Fibroblast of lung (primary cell): ENCODE measurements around the gene C9orf50.

Experiments
- EZH2 ChIP-seq: IDR thresholded peaks from 2 replicates; pipeline ENCODE4 v1.5.1; 2012; ENCODE audit warnings: low read length, control low read depth, mild to moderate bottlenecking; ENCODE audit errors: missing control alignments
- TF ChIP-seq, protein P1 (sequence below), 2 donors: IDR thresholded peaks in 1 of 2; conservative IDR thresholded peaks in 1 of 2; 1 replicate in 1 of 2; 2 replicates in 1 of 2; pipeline ENCODE4 v1.5.1; 2011 to 2012; ENCODE audit warnings: low read length in 2 of 2, control low read depth in 1 of 2, inconsistent platforms in 1 of 2, low read depth in 1 of 2, mild to moderate bottlenecking in 1 of 2

DNA sequence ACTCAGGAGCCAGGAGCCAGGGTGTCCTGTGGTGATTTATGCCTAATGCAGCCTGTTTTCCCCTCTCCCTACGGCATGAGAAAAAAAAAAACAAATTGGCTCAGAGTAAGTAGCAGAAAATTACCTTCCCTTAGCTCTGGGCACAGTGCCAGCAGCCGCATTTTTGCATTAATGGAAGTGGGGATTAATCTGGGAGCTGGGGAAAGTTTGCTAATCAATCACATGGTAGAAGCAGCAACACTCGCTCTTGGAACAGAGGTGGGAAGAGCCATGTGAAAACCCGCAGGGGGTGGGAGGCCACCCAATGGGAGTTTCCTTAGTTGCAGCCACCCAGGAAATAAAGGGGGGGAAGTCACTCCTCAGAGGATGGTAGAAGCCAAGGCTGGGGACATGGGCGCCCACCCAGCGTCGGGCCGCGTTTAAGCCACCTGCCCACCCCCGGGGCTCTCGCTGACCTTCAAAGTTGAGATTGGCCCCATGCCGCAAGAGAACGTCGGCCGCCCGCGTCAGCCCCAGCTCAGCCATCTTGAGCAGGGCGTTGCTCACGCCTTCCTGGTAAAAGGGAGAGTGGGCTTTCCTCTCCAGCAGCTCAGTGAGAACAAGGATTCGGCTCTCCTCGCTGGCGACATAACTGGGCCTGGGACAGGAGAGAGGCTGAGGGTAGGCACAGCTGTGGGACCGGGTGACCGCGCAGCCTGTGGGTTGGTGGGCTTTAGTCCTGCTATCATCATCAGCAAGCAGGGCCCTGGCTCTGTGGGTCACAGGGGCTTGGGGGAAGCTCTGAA is 19.4 kb upstream of the C9orf50 start:
- TF ChIP-seq, protein P1, sequence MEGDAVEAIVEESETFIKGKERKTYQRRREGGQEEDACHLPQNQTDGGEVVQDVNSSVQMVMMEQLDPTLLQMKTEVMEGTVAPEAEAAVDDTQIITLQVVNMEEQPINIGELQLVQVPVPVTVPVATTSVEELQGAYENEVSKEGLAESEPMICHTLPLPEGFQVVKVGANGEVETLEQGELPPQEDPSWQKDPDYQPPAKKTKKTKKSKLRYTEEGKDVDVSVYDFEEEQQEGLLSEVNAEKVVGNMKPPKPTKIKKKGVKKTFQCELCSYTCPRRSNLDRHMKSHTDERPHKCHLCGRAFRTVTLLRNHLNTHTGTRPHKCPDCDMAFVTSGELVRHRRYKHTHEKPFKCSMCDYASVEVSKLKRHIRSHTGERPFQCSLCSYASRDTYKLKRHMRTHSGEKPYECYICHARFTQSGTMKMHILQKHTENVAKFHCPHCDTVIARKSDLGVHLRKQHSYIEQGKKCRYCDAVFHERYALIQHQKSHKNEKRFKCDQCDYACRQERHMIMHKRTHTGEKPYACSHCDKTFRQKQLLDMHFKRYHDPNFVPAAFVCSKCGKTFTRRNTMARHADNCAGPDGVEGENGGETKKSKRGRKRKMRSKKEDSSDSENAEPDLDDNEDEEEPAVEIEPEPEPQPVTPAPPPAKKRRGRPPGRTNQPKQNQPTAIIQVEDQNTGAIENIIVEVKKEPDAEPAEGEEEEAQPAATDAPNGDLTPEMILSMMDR (conservative IDR thresholded peaks at IDR 0.05 in 1 of 2, IDR thresholded peaks at IDR 0.05 in 1 of 2; ENCODE audit: low read depth in 1 of 2, low read length in 2 of 2): no peak
- no peak for TF ChIP-seq EZH2
